ENCODE measurements around the gene POGZ.

DNA sequence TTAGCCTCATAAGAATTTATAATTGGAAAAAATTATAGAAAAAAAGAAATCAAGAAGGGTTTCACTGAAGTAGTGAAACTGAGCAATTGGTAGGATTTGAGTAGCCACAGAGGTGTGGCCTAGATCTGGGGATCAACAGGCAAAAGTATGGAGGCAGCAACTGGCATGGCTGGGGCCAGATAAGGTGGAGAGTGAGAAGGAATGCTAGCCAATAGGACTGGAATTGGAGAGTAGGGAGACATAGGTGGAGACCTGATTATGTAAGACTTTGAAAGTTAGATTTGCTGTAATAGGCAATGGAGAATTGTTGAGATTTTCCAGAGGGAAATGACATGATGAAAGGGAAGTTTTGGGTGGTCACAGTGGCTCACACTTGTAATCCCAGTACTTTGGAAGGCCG, 27.3 kb upstream of the POGZ start:
- no peak for TF ChIP-seq GATA3 (IDR thresholded peaks at IDR 0.05; ENCODE audit: low read depth, low read length)
- no peak for TF ChIP-seq GATA2 (IDR thresholded peaks at IDR 0.05; ENCODE audit: low read depth, low read length)
